GM12864 (cell line): ENCODE measurements around the gene ZNF438.

ENCODE experiments used
- DNase-seq: peaks from one replicate; pipeline ENCODE4 v3.0.0-alpha.2; 2011; ENCODE audit warnings: low read depth
- H3K4me3 ChIP-seq: 2 replicates; pipeline ENCODE4 v1.5.1; 2011; ENCODE audit warnings: mild to moderate bottlenecking, low read depth, low read length, control low read depth
- CTCF ChIP-seq: IDR thresholded peaks from 2 replicates; pipeline ENCODE4 v1.5.1; 2011; ENCODE audit warnings: low read depth, mild to moderate bottlenecking, moderate library complexity, low read length, control low read depth, inconsistent platforms; ENCODE audit errors: missing control alignments

ZNF438 gene

GRCh38 chr10:30834651-30835050 is 197.0 kb downstream of the ZNF438 start:
- DNase-seq: no peak
- no peak for TF ChIP-seq CTCF
- H3K4me3 ChIP-seq: no peak overlapping the region

- no peak for DNase-seq
- no peak overlapping the region for H3K4me3 ChIP-seq
- TF ChIP-seq CTCF: no peak
These were observed 197.5 kb downstream of the ZNF438 start for GRCh38 chr10:30834153-30834552.

- TF ChIP-seq CTCF: no peak
- DNase-seq: no peak
These were observed 198.1 kb downstream of the ZNF438 start for GRCh38 chr10:30833628-30833970.

GRCh38 chr10:30832749-30833627 is 198.7 kb downstream of the ZNF438 start:
- no peak overlapping the region for H3K4me3 ChIP-seq
- TF ChIP-seq CTCF: no peak
- DNase-seq: no peak

More at GRCh38 chr10:30833628-30833970, 198.1 kb downstream of the ZNF438 start:
- no peak overlapping the region for H3K4me3 ChIP-seq

GRCh38 chr10:30832001-30832748 is 199.5 kb downstream of the ZNF438 start:
- DNase-seq: no peak
- H3K4me3 ChIP-seq: no peak overlapping the region
- no peak for TF ChIP-seq CTCF

GRCh38 chr10:30831426-30831825 is 200.2 kb downstream of the ZNF438 start:
- no peak for TF ChIP-seq CTCF
- DNase-seq: no peak
- no peak overlapping the region for H3K4me3 ChIP-seq
